H9 (cell line): ENCODE results near the gene ZNF423. TPM values are rescaled to one million over a fixed set of nuclear protein-coding genes. Genes with fewer than 3 reads are reported as not detected.
"Not testable (repeated sequence)": the region's sequence is repeated elsewhere in the genome, so short reads cannot be mapped to it uniquely, and the experiment has no call there.

ENCODE experiments used
- DNase-seq: peaks from one replicate; pipeline ENCODE4 v3.0.0-alpha.2; 2017
- H2AFZ ChIP-seq: one replicate; pipeline ENCODE4 v1.6.1; 2013; ENCODE audit warnings: mild to moderate bottlenecking, low read length, control low read depth, moderate library complexity
- H2AK5ac ChIP-seq: 2 replicates; pipeline ENCODE4 v1.6.1; 2013; ENCODE audit warnings: low read length, control low read depth, mixed read lengths; ENCODE audit not compliant: insufficient read length
- H2BK120ac ChIP-seq: one replicate; pipeline ENCODE4 v1.6.1; 2013; ENCODE audit warnings: low read depth, mild to moderate bottlenecking, low read length, control low read depth, inconsistent platforms; ENCODE audit not compliant: poor library complexity, severe bottlenecking
- H2BK12ac ChIP-seq: 2 replicates; pipeline ENCODE4 v1.6.1; 2013; ENCODE audit warnings: low read length, control low read depth, mixed read lengths, low read depth; ENCODE audit not compliant: insufficient read length
- H2BK15ac ChIP-seq: 2 replicates; pipeline ENCODE4 v1.6.1; 2013; ENCODE audit warnings: low read depth, low read length, control low read depth
- H2BK20ac ChIP-seq: one replicate; pipeline ENCODE4 v1.6.1; 2013; ENCODE audit warnings: low read depth, mild to moderate bottlenecking, low read length, control low read depth, inconsistent platforms; ENCODE audit not compliant: poor library complexity, severe bottlenecking
- H2BK5ac ChIP-seq: 2 replicates; pipeline ENCODE4 v1.6.1; 2013; ENCODE audit warnings: low read length, control low read depth, mixed read lengths; ENCODE audit not compliant: insufficient read length
- H3K14ac ChIP-seq: 2 replicates; pipeline ENCODE4 v1.6.1; 2013; ENCODE audit warnings: low read length, control low read depth; ENCODE audit not compliant: insufficient read depth
- H3K18ac ChIP-seq: 2 replicates; pipeline ENCODE4 v1.6.1; 2013; ENCODE audit warnings: low read depth, mild to moderate bottlenecking, mixed read lengths, low read length, control low read depth; ENCODE audit not compliant: insufficient read length
- H3K23ac ChIP-seq: 2 replicates; pipeline ENCODE4 v1.6.1; 2013; ENCODE audit warnings: low read length, control low read depth, mixed read lengths, low read depth; ENCODE audit not compliant: insufficient read length
- H3K23me2 ChIP-seq: 2 replicates; pipeline ENCODE4 v1.6.1; 2013; ENCODE audit warnings: low read depth, mild to moderate bottlenecking, mixed read lengths, low read length, control low read depth; ENCODE audit not compliant: insufficient read length, poor library complexity, severe bottlenecking
- H3K27ac ChIP-seq: 2 replicates; pipeline ENCODE4 v1.5.1; 2013; ENCODE audit warnings: low read length, control low read depth, mixed read lengths, low read depth; ENCODE audit not compliant: insufficient read length
- H3K27me3 ChIP-seq: 2 replicates; pipeline ENCODE4 v1.6.1; 2013; ENCODE audit warnings: low read length, control low read depth, inconsistent platforms; ENCODE audit not compliant: insufficient read depth
- H3K4ac ChIP-seq: 2 replicates; pipeline ENCODE4 v1.6.1; 2013; ENCODE audit warnings: low read depth, mild to moderate bottlenecking, control low read depth, inconsistent platforms, low read length, moderate library complexity
- H3K4me1 ChIP-seq: 2 replicates; pipeline ENCODE4 v1.6.1; 2013; ENCODE audit warnings: low read length, control low read depth, inconsistent platforms; ENCODE audit not compliant: insufficient read depth
- H3K4me2 ChIP-seq: 2 replicates; pipeline ENCODE4 v1.6.1; 2013; ENCODE audit warnings: low read length, control low read depth, mixed read lengths; ENCODE audit not compliant: insufficient read length, insufficient read depth
- H3K56ac ChIP-seq: 2 replicates; pipeline ENCODE4 v1.6.1; 2013; ENCODE audit warnings: low read depth, mild to moderate bottlenecking, mixed read lengths, low read length, control low read depth; ENCODE audit not compliant: insufficient read length
- H3K79me1 ChIP-seq: 2 replicates; pipeline ENCODE4 v1.6.1; 2013; ENCODE audit warnings: low read depth, mild to moderate bottlenecking, moderate library complexity, low read length, control low read depth, inconsistent platforms; ENCODE audit not compliant: insufficient read depth, poor library complexity, severe bottlenecking
- H3K79me2 ChIP-seq: 2 replicates; pipeline ENCODE4 v1.6.1; 2013; ENCODE audit warnings: low read length, control low read depth, inconsistent platforms; ENCODE audit not compliant: insufficient read depth
- H3K9ac ChIP-seq: 2 replicates; pipeline ENCODE4 v1.6.1; 2013; ENCODE audit warnings: low read length, control low read depth, mixed read lengths; ENCODE audit not compliant: insufficient read length; ENCODE audit errors: extremely low read depth
- H3K9me3 ChIP-seq: one replicate; pipeline ENCODE4 v1.6.1; 2013; ENCODE audit warnings: low read depth, low read length, inconsistent platforms; ENCODE audit not compliant: control insufficient read depth
- H3T11ph ChIP-seq: one replicate; pipeline ENCODE4 v1.6.1; 2013; ENCODE audit warnings: mild to moderate bottlenecking, low read length, control low read depth, inconsistent platforms
- H4K20me1 ChIP-seq: one replicate; pipeline ENCODE4 v1.6.1; 2013; ENCODE audit not compliant: control insufficient read depth, insufficient read length, insufficient read depth
- H4K5ac ChIP-seq: 2 replicates; pipeline ENCODE4 v1.6.1; 2013; ENCODE audit warnings: low read depth, mild to moderate bottlenecking, mixed read lengths, low read length, control low read depth; ENCODE audit not compliant: insufficient read length
- H4K8ac ChIP-seq: replicated peaks from 2 replicates; pipeline ENCODE4 v1.6.1; 2013; ENCODE audit warnings: low read length, control low read depth, mixed read lengths, low read depth; ENCODE audit not compliant: insufficient read length
- H4K91ac ChIP-seq: 2 replicates; pipeline ENCODE4 v1.6.1; 2013; ENCODE audit warnings: low read depth, mild to moderate bottlenecking, moderate library complexity, mixed read lengths, low read length, control low read depth; ENCODE audit not compliant: insufficient read length
- H3K27ac Mint-ChIP-seq, 3 experiments: 2 replicates in 2 of 3; 3 replicates in 1 of 3; pipeline ENCODE4 v1.8.0; 2020 to 2021; ENCODE audit warnings: mixed read lengths in 3 of 3, mild to moderate bottlenecking in 1 of 3, moderate library complexity in 1 of 3
- H3K27me3 Mint-ChIP-seq: 2 replicates; pipeline ENCODE4 v1.8.0; 2021; ENCODE audit warnings: low read depth, mild to moderate bottlenecking, moderate library complexity, mixed read lengths
- H3K36me3 Mint-ChIP-seq, 3 experiments: 2 replicates in 2 of 3; 3 replicates in 1 of 3; pipeline ENCODE4 v1.8.0; 2020 to 2021; ENCODE audit warnings: low read depth in 3 of 3, mixed read lengths in 3 of 3; ENCODE audit not compliant: insufficient read depth in 1 of 3
- H3K4me1 Mint-ChIP-seq, 2 experiments: 2 replicates each; pipeline ENCODE4 v1.8.0; 2020; ENCODE audit warnings: mixed read lengths in 2 of 2
- H3K4me3 Mint-ChIP-seq, 2 experiments: 2 replicates in 1 of 2; 3 replicates in 1 of 2; pipeline ENCODE4 v1.8.0; 2020 to 2021; ENCODE audit warnings: mild to moderate bottlenecking in 2 of 2, mixed read lengths in 2 of 2, moderate library complexity in 1 of 2
- H3K9me3 Mint-ChIP-seq, 2 experiments: 2 replicates in 1 of 2; 3 replicates in 1 of 2; pipeline ENCODE4 v1.8.0; 2020; ENCODE audit warnings: mild to moderate bottlenecking in 2 of 2, mixed read lengths in 2 of 2, moderate library complexity in 1 of 2
- WGBS: extraction: QIAGEN DNeasy Blood & Tissue Kit; methylation state at CpG from one replicate; pipeline ENCODE4 v1.1.7; 2013; ENCODE audit warnings: missing lambda C conversion rate, low lambda C conversion rate, mixed read lengths; ENCODE audit not compliant: insufficient read length; ENCODE audit errors: extremely low coverage; 5-methylcytosine and 5-hydroxymethylcytosine counted together
- total RNA-seq: library from RNA; stranded (reverse); gene quantifications from 2 replicates; pipeline ENCODE4 v1.2.1, GENCODE V29; 2021
- TF ChIP-seq, protein P1 (sequence below): fragments of 200-600 bp; sonication (generic); conservative IDR thresholded peaks from 3 replicates; pipeline ENCODE4 v1.8.0; 2021; ENCODE audit warnings: antibody characterized with exemption, mild to moderate bottlenecking

The ZNF423 gene
- total RNA-seq, 1 experiment from 2014 or later = 51.5 TPM

DNA sequence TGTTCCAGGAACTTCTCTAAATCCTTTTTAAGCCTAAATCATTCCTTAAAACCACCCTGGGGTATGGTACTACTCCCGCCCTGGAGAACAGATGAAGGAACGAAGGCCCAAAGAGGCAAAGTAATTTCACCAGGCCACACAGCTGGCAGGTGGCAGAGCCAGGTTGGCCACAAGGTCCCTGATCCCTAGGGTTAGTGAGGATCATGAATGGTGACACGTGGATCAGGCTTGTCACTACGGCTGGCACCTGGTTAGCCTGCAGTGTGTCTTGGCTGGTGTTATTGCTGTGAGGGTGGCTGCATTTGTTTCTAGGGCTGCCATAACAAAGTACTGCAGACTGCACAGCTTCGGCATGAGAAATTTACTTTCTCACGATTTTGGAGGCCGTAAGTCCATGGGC lies 26.0 kb upstream of the ZNF423 start:
- Histone ChIP-seq H2BK20ac (no peak overlapping the region), H3K9me3 (no peaks in the 10 kb centered on the region), H2BK12ac (no peak overlapping the region), H3K79me2 (no peaks in the 10 kb centered on the region), H3K27ac (no peak overlapping the region), H2BK5ac (no peak overlapping the region), H3T11ph (no peak overlapping the region), H3K18ac (no peak overlapping the region), H3K4me2 (no peak overlapping the region), H3K27me3 (no peaks in the 10 kb centered on the region), H3K4me1 (no peaks in the 10 kb centered on the region), H3K23ac (no peak overlapping the region), H3K14ac (no peak overlapping the region), H3K23me2 (no peaks in the 10 kb centered on the region), H3K79me1 (no peaks in the 10 kb centered on the region), H3K4ac (no peak overlapping the region), H2AK5ac (no peak overlapping the region), H2AFZ (no peak overlapping the region), H4K8ac (no peak overlapping the region), H3K9ac (no peak overlapping the region), H4K20me1 (no peaks in the 10 kb centered on the region), H2BK15ac (no peak overlapping the region), H2BK120ac (no peak overlapping the region), H3K56ac (no peak overlapping the region), H4K5ac (no peak overlapping the region), H4K91ac (no peak overlapping the region)
- H3K27ac Mint-ChIP-seq = peak overlapping the region in 1 of 3 experiments; percentile 55; a peak in 1 of 7 replicates
- H3K4me1 Mint-ChIP-seq = peaks cover 21 to 35% of the 10 kb centered on the region in 2 experiments
- no peak for DNase-seq
- TF ChIP-seq, protein P1, sequence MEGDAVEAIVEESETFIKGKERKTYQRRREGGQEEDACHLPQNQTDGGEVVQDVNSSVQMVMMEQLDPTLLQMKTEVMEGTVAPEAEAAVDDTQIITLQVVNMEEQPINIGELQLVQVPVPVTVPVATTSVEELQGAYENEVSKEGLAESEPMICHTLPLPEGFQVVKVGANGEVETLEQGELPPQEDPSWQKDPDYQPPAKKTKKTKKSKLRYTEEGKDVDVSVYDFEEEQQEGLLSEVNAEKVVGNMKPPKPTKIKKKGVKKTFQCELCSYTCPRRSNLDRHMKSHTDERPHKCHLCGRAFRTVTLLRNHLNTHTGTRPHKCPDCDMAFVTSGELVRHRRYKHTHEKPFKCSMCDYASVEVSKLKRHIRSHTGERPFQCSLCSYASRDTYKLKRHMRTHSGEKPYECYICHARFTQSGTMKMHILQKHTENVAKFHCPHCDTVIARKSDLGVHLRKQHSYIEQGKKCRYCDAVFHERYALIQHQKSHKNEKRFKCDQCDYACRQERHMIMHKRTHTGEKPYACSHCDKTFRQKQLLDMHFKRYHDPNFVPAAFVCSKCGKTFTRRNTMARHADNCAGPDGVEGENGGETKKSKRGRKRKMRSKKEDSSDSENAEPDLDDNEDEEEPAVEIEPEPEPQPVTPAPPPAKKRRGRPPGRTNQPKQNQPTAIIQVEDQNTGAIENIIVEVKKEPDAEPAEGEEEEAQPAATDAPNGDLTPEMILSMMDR = no peak
- WGBS = no CpG with 5 or more reads among the region's 7 CpGs
- H3K27me3 Mint-ChIP-seq = peaks cover 11% of the 10 kb centered on the region
- no peaks in the 10 kb centered on the region for H3K36me3 Mint-ChIP-seq
- H3K4me3 Mint-ChIP-seq = no peak overlapping the region
- H3K9me3 Mint-ChIP-seq = no peaks in the 10 kb centered on the region

DNA sequence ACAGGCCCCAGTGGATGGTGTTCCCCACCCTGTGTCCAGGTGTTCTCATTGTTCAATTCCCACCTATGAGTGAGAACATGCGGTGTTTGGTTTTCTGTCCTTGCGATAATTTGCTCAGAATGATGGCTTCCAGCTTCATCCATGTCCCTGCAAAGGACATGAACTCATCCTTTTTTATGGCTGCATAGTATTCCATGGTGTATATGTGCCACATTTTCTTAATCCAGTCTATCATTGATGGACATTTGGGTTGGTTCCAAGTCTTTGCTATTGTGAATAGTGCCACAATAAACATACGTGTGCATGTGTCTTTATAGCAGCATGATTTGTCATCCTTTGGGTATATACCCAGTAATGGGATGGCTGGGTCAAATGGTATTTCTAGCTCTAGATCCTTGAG lies 22.6 kb upstream of the ZNF423 start:
- DNase-seq, H4K8ac ChIP-seq, H3K79me2 ChIP-seq, H3K56ac ChIP-seq, H2BK120ac ChIP-seq, H3K23me2 ChIP-seq, H3K9me3 ChIP-seq, H4K20me1 ChIP-seq, H3T11ph ChIP-seq, H2BK12ac ChIP-seq, H3K9me3 Mint-ChIP-seq, H3K9ac ChIP-seq, H2AFZ ChIP-seq, H3K79me1 ChIP-seq, H4K91ac ChIP-seq, H3K4me1 ChIP-seq, H3K27me3 ChIP-seq, H3K36me3 Mint-ChIP-seq, H2BK15ac ChIP-seq, H3K18ac ChIP-seq, H3K4me3 Mint-ChIP-seq, H2BK5ac ChIP-seq, H3K27ac ChIP-seq, H3K27ac Mint-ChIP-seq, H2AK5ac ChIP-seq, H3K23ac ChIP-seq, H3K4ac ChIP-seq, H3K4me2 ChIP-seq, H4K5ac ChIP-seq, H2BK20ac ChIP-seq, H3K14ac ChIP-seq: not testable (repeated sequence)
- H3K27me3 Mint-ChIP-seq = peaks cover 33% of the 10 kb centered on the region
- peaks cover 25 to 34% of the 10 kb centered on the region in 2 experiments for H3K4me1 Mint-ChIP-seq
- WGBS = no CpG with 5 or more reads among the region's 3 CpGs
